ENCODE data around the gene PATJ. TPM values are rescaled to one million over a fixed set of nuclear protein-coding genes. Genes with fewer than 3 reads are reported as not detected.

PATJ gene
- total RNA-seq, 1 donor from 2014 or later = 31.2 TPM

GRCh38 chr1:62185677-62186076 is 443.4 kb downstream of the PATJ start:
- ATAC-seq (ENCODE audit: low read depth) (no peak), DNase-seq (no peak)
- Mint-ChIP-seq H3K27me3 (peaks cover 3% of the 10 kb centered on the region), H3K27ac (no peak overlapping the region), H3K4me3 (no peak overlapping the region), H3K4me1 (no peaks in the 10 kb centered on the region), H3K9me3 (no peaks in the 10 kb centered on the region), H3K36me3 (ENCODE audit: low read depth) (no peaks in the 10 kb centered on the region)
- intact Hi-C loops (cut with micrococcal nuclease) = no loop called here
- POLR2A ChIA-PET = no interaction called here
- CTCF ChIA-PET = no interaction called here
- TF ChIP-seq CTCF (IDR thresholded peaks at IDR 0.05) = no peak

DNA sequence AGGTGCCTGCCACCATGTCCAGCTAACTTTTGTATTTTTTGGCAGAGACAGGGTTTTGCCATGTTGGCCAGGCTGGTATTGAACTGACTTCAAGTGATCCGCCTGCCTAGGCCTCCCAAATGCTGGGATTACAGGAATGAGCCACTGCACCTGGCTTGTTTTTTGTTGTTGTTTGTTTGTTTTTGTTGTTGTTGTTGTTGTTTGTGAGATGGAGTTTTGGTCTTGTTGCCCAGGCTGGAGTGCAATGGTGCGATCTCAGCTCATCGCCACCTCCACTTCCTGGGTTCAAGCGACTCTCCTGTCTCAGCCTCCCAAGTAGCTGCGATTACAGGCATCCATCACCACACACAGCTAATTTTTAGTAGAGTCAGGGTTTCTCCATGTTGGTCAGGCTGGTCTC is 445.3 kb downstream of the PATJ start:
- DNase-seq (no peak), ATAC-seq (ENCODE audit: low read depth) (no peak)
- no peak for TF ChIP-seq CTCF (IDR thresholded peaks at IDR 0.05)
- Mint-ChIP-seq H3K27me3 (peaks cover 4% of the 10 kb centered on the region), H3K27ac (no peak overlapping the region), H3K4me1 (no peaks in the 10 kb centered on the region), H3K9me3 (no peaks in the 10 kb centered on the region), H3K36me3 (ENCODE audit: low read depth) (no peaks in the 10 kb centered on the region), H3K4me3 (no peak overlapping the region)
- intact Hi-C loops (cut with micrococcal nuclease) = no loop called here
- ChIA-PET POLR2A (no interaction called here), CTCF (no interaction called here)

DNA sequence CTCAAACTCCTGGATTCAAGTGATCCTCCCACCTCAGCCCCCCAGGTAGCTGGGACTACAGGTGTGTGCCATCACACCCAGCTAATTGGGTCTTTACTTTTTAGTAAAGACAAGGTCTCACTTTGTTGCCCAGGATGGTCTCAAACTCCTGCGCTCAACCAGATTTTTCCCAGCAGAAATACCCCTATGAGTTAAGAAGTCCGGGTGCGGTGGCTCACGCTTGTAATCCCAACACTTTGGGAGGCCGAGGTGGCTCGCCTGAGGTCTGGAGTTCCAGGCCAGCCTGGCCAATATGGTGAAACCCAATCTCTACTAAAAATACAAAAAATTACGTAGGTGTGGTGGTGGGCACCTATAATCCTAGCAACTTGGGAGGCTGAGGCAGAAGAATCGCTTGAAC is 445.8 kb downstream of the PATJ start:
- ChIA-PET POLR2A (no interaction called here), CTCF (interaction anchor here (1.0 kb wide), 1 partner anchor 216 kb away, joined by 3 read pairs; no protein-coding TSS in a partner anchor)
- no peaks in the 10 kb centered on the region for H3K36me3 Mint-ChIP-seq (ENCODE audit: low read depth)
- DNase-seq (no peak), ATAC-seq (ENCODE audit: low read depth) (no peak)
- intact Hi-C loops (cut with micrococcal nuclease) = no loop called here
- no peak overlapping the region for H3K4me3 Mint-ChIP-seq
- H3K9me3 Mint-ChIP-seq = no peaks in the 10 kb centered on the region
- H3K27me3 Mint-ChIP-seq = peaks cover 9% of the 10 kb centered on the region
- H3K4me1 Mint-ChIP-seq = no peaks in the 10 kb centered on the region
- H3K27ac Mint-ChIP-seq = no peak overlapping the region
- no peak for TF ChIP-seq CTCF (IDR thresholded peaks at IDR 0.05)

DNA sequence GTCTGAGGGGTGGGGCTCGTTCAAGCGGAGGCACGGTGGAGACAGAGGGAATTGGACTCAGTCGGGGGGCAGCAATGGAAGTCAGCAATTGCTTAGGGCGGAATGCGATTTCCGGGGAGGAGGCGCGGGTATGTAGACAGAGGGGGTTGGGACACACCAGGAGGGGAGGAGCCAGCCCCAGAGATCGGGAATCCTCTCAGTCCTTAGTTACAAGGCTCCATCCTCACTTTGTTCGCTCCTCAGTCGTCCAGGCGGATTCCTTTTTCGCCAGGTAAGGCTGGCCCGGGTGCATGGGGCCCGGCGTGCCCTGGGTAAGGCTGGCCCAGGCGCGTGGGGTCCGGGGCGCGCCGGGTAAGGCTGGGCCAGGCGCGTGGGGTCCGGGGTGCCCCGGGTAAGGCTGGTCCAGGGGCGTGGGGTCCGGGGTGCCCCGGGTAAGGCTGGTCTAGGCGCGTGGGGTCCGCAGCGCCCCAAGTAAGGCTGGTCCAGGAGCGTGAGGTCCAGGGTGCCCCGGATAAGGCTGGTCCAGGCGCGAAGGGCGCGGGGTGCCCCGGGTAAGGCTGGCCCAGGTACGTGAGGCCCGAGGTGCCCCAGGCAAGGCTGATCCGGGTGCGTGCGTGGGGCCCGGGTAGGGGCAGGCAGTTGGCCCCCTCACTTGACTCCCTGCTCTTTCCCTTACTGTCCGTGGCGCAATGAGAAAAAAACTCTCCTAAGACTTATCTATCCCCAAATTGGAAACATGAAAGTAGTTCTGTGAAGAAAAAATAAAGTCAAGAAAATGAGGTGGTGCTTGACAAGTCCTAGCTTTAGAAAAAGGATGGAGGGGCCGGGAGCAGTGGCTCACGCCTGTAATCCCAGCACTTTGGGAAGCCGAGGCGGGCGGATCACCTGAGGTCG is 452.6 kb downstream of the PATJ start, which contains the start of gene L1TD1:
TSS of gene L1TD1 (plus strand) at position 199 of the 894 bp plus-strand sequence. CDS start 11,780 bp downstream, outside the sequence.
- intact Hi-C loops (cut with micrococcal nuclease) = no loop called here
- no peak within 1 kb of the TSS for H3K4me3 Mint-ChIP-seq
- H3K9me3 Mint-ChIP-seq = no peaks in the 10 kb centered on the region
- POLR2A ChIA-PET = no interaction called here
- no peak for DNase-seq
- no peak for ATAC-seq (ENCODE audit: low read depth)
- H3K4me1 Mint-ChIP-seq = no peaks in the 10 kb centered on the region
- H3K36me3 Mint-ChIP-seq (ENCODE audit: low read depth) = no peaks in the 10 kb centered on the region
- CTCF ChIA-PET = no interaction called here
- H3K27me3 Mint-ChIP-seq = peaks cover 31% of the 10 kb centered on the region
- no peak within 1 kb of the TSS for H3K27ac Mint-ChIP-seq
- no peak for TF ChIP-seq CTCF (IDR thresholded peaks at IDR 0.05)

- H3K9me3 Mint-ChIP-seq = no peaks in the 10 kb centered on the region
- DNase-seq = no peak
- no peak for ATAC-seq (ENCODE audit: low read depth)
- no peak for TF ChIP-seq CTCF (IDR thresholded peaks at IDR 0.05)
- no peak overlapping the region for H3K27ac Mint-ChIP-seq
- intact Hi-C loops (cut with micrococcal nuclease) = no loop called here
- CTCF ChIA-PET = no interaction called here
- peaks cover 31% of the 10 kb centered on the region for H3K27me3 Mint-ChIP-seq
- POLR2A ChIA-PET = no interaction called here
- no peaks in the 10 kb centered on the region for H3K4me1 Mint-ChIP-seq
- H3K36me3 Mint-ChIP-seq (ENCODE audit: low read depth) = no peaks in the 10 kb centered on the region
- no peak overlapping the region for H3K4me3 Mint-ChIP-seq
Observed at GRCh38 chr1:62196086-62196690, 453.9 kb downstream of the PATJ start.
